HepG2 (cell line): ENCODE measurements around the gene TRAP1. TPM values are rescaled to one million over a fixed set of nuclear protein-coding genes. Genes with fewer than 3 reads are reported as not detected.
A peak's percentile ranks its signal among the peaks of the same experiment; 100 is the strongest.

Experiments
- ATAC-seq: fragments of 200-7000 bp; cut with Tn5 transposase; 3 replicates; pipeline ENCODE4 v1.9.1; 2020; ENCODE audit warnings: mild to moderate bottlenecking, moderate library complexity
- BruUV-seq: library from RNA; stranded (reverse); fragments of 400-500 nt; replicated peaks from 2 replicates; lab custom pipeline; 2021; lab: Mats Ljungman, UMichigan
- CTCF ChIA-PET: fragments of 300-600 bp; formaldehyde crosslinking; extraction: SDS; loops from one replicate; lab custom pipeline; 2021; ENCODE audit warnings: low total read pairs, inconsistent platforms, low intra/inter-chr PET ratio; lab: Yijun Ruan, JAX
- POLR2A ChIA-PET: fragments of 350-600 bp; sonication (Branson Sonifier 250); formaldehyde crosslinking; loops from one replicate; lab custom pipeline; 2020; ENCODE audit warnings: antibody characterized with exemption, inconsistent platforms; lab: Yijun Ruan, JAX
- DNase-seq: peaks from one replicate; pipeline ENCODE4 v3.0.0-alpha.2; 2015; ENCODE audit warnings: low spot score
- FAIRE-seq: peaks from 3 replicates; lab custom pipeline; 2011; peaks lifted over from hg19 to GRCh38; lab: Jason Lieb, UNC
- H2AFZ ChIP-seq: one replicate; pipeline ENCODE4 v1.6.1; 2011; ENCODE audit warnings: low read length, inconsistent platforms
- H3K27ac ChIP-seq: fragments of 300-600 bp; 3 replicates; pipeline ENCODE4 v1.8.0; 2011; ENCODE audit warnings: mixed run types, mild to moderate bottlenecking, mixed read lengths, low read length, inconsistent platforms; ENCODE audit not compliant: insufficient read depth; ENCODE audit errors: extremely low read length
- H3K27me3 ChIP-seq, 2 experiments: fragments of 200-600 bp in 1 of 2; 2 replicates in 1 of 2; 3 replicates in 1 of 2; pipeline versions ENCODE4 v1.6.0 to v1.8.0; 2011; ENCODE audit warnings: low read length in 2 of 2, mild to moderate bottlenecking in 2 of 2, moderate library complexity in 2 of 2, inconsistent platforms in 1 of 2; ENCODE audit not compliant: insufficient read depth in 2 of 2, control insufficient read depth in 1 of 2
- H3K36me3 ChIP-seq, 2 experiments: fragments of 200-600 bp in 1 of 2; replicated peaks in 1 of 2; 2 replicates in 1 of 2; 3 replicates in 1 of 2; pipeline versions ENCODE4 v1.5.1 to v1.8.0; 2011; ENCODE audit warnings: low read length in 2 of 2, inconsistent platforms in 1 of 2; ENCODE audit not compliant: insufficient read depth in 2 of 2, control insufficient read depth in 1 of 2
- H3K4me1 ChIP-seq: 2 replicates; pipeline ENCODE4 v1.5.1; 2012; ENCODE audit warnings: low read length, inconsistent platforms; ENCODE audit not compliant: insufficient read depth
- H3K4me2 ChIP-seq: 2 replicates; pipeline ENCODE4 v1.6.0; 2011; ENCODE audit warnings: low read depth, low read length, inconsistent platforms
- H3K4me3 ChIP-seq, 3 experiments: fragments of 200-600 bp in 1 of 3; sonication (generic), shearing (Covaris generic) in 1 of 3; replicated peaks in 1 of 3; 2 replicates each; pipeline ENCODE4 v1.5.1; 2011 to 2016; ENCODE audit warnings: low read length in 3 of 3, inconsistent platforms in 2 of 3, low read depth in 2 of 3, mild to moderate bottlenecking in 2 of 3, control low read depth in 1 of 3, mixed read lengths in 1 of 3; ENCODE audit not compliant: insufficient read depth in 1 of 3
- H3K79me2 ChIP-seq: one replicate; pipeline ENCODE4 v1.6.1; 2011; ENCODE audit warnings: low read length, inconsistent platforms; ENCODE audit not compliant: insufficient read depth
- H3K9ac ChIP-seq: 2 replicates; pipeline ENCODE4 v1.6.0; 2011; ENCODE audit warnings: mild to moderate bottlenecking, low read depth, low read length, inconsistent platforms; ENCODE audit not compliant: insufficient read depth
- H3K9me3 ChIP-seq: 2 replicates; pipeline ENCODE4 v1.5.1; 2012; ENCODE audit warnings: mild to moderate bottlenecking, low read length
- H4K20me1 ChIP-seq: 2 replicates; pipeline ENCODE4 v1.6.0; 2011; ENCODE audit warnings: inconsistent platforms, mild to moderate bottlenecking, low read length, moderate library complexity; ENCODE audit not compliant: insufficient read depth
- AGO2 ChIP-seq: fragments of 200-400 bp; formaldehyde crosslinking; optimal IDR thresholded peaks from 2 replicates; pipeline ENCODE3; 2017; ENCODE audit warnings: mild to moderate bottlenecking, low read depth, low read length, moderate library complexity
- RXRB ChIP-seq: IDR thresholded peaks from 2 replicates; pipeline ENCODE4 v1.6.1; 2016; ENCODE audit warnings: borderline replicate concordance, missing genetic modification reagents, missing compliant biosample characterization
- SIX1 ChIP-seq: sonication (generic); formaldehyde crosslinking; IDR thresholded peaks from 2 replicates; pipeline ENCODE4 v1.4.0; 2020; ENCODE audit warnings: missing genetic modification reagents, borderline replicate concordance
- ZNF138 ChIP-seq: sonication (generic); formaldehyde crosslinking; IDR thresholded peaks from 2 replicates; pipeline ENCODE4 v1.5.0; 2020; ENCODE audit warnings: mild to moderate bottlenecking, low read depth, missing genetic modification reagents
- WGBS: methylation state at CpG from one replicate; pipeline ENCODE4 v1.1.6; 2017; ENCODE audit warnings: low lambda C conversion rate; 5-methylcytosine and 5-hydroxymethylcytosine counted together
- in situ Hi-C: cut with HindIII; loops from 2 replicates; pipeline ENCODE4 v1.10.0; 2017; ENCODE audit warnings: low pct_unique_long_range_greater_than_20kb; ENCODE audit not compliant: extremely low pct_ligation_motif_present
- intact Hi-C: fragments of 100-400 bp; cut with micrococcal nuclease; formaldehyde crosslinking; loops from one replicate; pipeline ENCODE4 v1.10.0; 2022; ENCODE audit not compliant: unreplicated experiment
- polyA plus RNA-seq, 8 experiments: library from polyadenylated mRNA; depleted of rRNA in 3 of 8; stranded (reverse) in 7 of 8; unstranded in 1 of 8; fragments of >200 nt; fragmentation: Illumina TruSeq in 4 of 8; extraction: Trizol in 4 of 8; gene quantifications; 2 replicates each; pipeline versions ENCODE4 v1.2.1 to v1.2.3, GENCODE V29; 2011 to 2016; ENCODE audit warnings: low read depth in 4 of 8, missing spikeins in 1 of 8, mixed read lengths in 1 of 8; ENCODE audit not compliant: insufficient read depth in 1 of 8
- total RNA-seq, 5 experiments: library from RNA; depleted of rRNA; stranded (reverse); fragments of >200 nt; fragmentation: Illumina TruSeq; extraction: Trizol; gene quantifications; 2 replicates each; pipeline ENCODE4 v1.2.3, GENCODE V29; 2016; ENCODE audit warnings: low read depth in 1 of 5
- TF ChIP-seq, protein P1 (sequence below), 2 experiments: fragments of 450-650 bp in 1 of 2; sonication (generic) in 1 of 2; formaldehyde crosslinking; IDR thresholded peaks; 2 replicates each; pipeline versions ENCODE4 v1.5.0 to v1.8.0; 2020 to 2022; ENCODE audit warnings: mild to moderate bottlenecking in 1 of 2, missing genetic modification reagents in 1 of 2
- TF ChIP-seq, protein P2 (sequence below): sonication (generic); formaldehyde crosslinking; IDR thresholded peaks from 2 replicates; pipeline ENCODE4 v1.4.0; 2020; ENCODE audit warnings: missing genetic modification reagents

Gene TRAP1
- total and polyA plus RNA-seq, 2 of the 13 experiments (the other 11 are each of a cell fraction or from before 2014, with no cell fraction given): 127 to 240 TPM

- Histone ChIP-seq H3K4me1 (0 out of 2 replicates have a peak, but pooled peaks cover 7% of the 10 kb centered on the region), H3K4me2 (no peak overlapping the region), H3K27me3 (no peaks in the 10 kb centered on the region), H3K9ac (no peak overlapping the region), H3K4me3 (no peak overlapping the region), H4K20me1 (no peaks in the 10 kb centered on the region), H2AFZ (no peak overlapping the region), H3K27ac (no peak overlapping the region), H3K79me2 (no peaks in the 10 kb centered on the region), H3K36me3 (peaks cover 38 to 78% of the 10 kb centered on the region in 2 experiments), H3K9me3 (no peaks in the 10 kb centered on the region)
- WGBS: 98% methylated on average over 19 of the region's 25 CpGs
- in situ Hi-C loops (no loop called here), intact Hi-C loops (no loop called here)
- FAIRE-seq: no peak
- ChIA-PET CTCF (no interaction called here), POLR2A (interaction anchor here (1.4 kb wide), 1 partner anchor 17 kb away, joined by 3 read pairs; the partner anchor contains the start of gene TRAP1)
- no peak; the same call in 2 of the 3 replicates for ATAC-seq
- BruUV-seq: no TSS peak
- TF ChIP-seq AGO2 (peak; percentile 64), SIX1 (CRISPR knock-in tag) (no peak), ZNF138 (CRISPR knock-in tag) (no peak)
- DNase-seq: no peak
These were observed 17.5 kb upstream of the TRAP1 start for GRCh38 chr16:3734758-3735221.

- no peaks in the 10 kb centered on the region for H4K20me1 ChIP-seq
- ATAC-seq: no peak
- no peaks in the 10 kb centered on the region for H3K27me3 ChIP-seq
- CTCF ChIA-PET: no interaction called here
- no peaks in the 10 kb centered on the region for H3K9me3 ChIP-seq
- TF ChIP-seq RXRB: no peak
- TF ChIP-seq, protein P1, sequence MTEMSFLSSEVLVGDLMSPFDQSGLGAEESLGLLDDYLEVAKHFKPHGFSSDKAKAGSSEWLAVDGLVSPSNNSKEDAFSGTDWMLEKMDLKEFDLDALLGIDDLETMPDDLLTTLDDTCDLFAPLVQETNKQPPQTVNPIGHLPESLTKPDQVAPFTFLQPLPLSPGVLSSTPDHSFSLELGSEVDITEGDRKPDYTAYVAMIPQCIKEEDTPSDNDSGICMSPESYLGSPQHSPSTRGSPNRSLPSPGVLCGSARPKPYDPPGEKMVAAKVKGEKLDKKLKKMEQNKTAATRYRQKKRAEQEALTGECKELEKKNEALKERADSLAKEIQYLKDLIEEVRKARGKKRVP (CRISPR knock-in tag; IDR thresholded peaks at IDR 0.05): no peak
- TF ChIP-seq, protein P2, sequence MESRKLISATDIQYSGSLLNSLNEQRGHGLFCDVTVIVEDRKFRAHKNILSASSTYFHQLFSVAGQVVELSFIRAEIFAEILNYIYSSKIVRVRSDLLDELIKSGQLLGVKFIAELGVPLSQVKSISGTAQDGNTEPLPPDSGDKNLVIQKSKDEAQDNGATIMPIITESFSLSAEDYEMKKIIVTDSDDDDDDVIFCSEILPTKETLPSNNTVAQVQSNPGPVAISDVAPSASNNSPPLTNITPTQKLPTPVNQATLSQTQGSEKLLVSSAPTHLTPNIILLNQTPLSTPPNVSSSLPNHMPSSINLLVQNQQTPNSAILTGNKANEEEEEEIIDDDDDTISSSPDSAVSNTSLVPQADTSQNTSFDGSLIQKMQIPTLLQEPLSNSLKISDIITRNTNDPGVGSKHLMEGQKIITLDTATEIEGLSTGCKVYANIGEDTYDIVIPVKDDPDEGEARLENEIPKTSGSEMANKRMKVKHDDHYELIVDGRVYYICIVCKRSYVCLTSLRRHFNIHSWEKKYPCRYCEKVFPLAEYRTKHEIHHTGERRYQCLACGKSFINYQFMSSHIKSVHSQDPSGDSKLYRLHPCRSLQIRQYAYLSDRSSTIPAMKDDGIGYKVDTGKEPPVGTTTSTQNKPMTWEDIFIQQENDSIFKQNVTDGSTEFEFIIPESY (CRISPR knock-in tag): peak; percentile 35; the same call in 1 of the 2 replicates
- TF ChIP-seq, all 625 proteins: peak for 1
- no peak overlapping the region for H3K27ac ChIP-seq
- no peaks in the 10 kb centered on the region for H3K79me2 ChIP-seq
- H3K9ac ChIP-seq: no peak overlapping the region
- DNase-seq (no peak), FAIRE-seq (no peak)
- H2AFZ ChIP-seq: no peak overlapping the region
- H3K4me3 ChIP-seq: no peak overlapping the region
- BruUV-seq: no TSS peak
- H3K4me2 ChIP-seq: no peak overlapping the region
- intact Hi-C loops: no loop called here
- 0 out of 2 replicates have a peak, but pooled peaks cover 7% of the 10 kb centered on the region for H3K4me1 ChIP-seq
- POLR2A ChIA-PET: interaction anchor here (1.4 kb wide), 1 partner anchor 17 kb away, joined by 3 read pairs; the partner anchor contains the start of gene TRAP1
- WGBS: 95% methylated on average over 16 of the region's 27 CpGs
- in situ Hi-C loops: no loop called here
- H3K36me3 ChIP-seq: peaks cover 40 to 78% of the 10 kb centered on the region in 2 experiments
These were observed 16.9 kb upstream of the TRAP1 start for GRCh38 chr16:3734084-3734757.
